Ovary (tissue), 9 donors: Measurements from ENCODE around the gene IRF8. TPM values are rescaled to one million over a fixed set of nuclear protein-coding genes. Genes with fewer than 3 reads are reported as not detected.

Experiments
- DNase-seq, 5 donors: peaks; one replicate each; pipeline ENCODE4 v3.0.0-alpha.2; 2019 to 2020
- H3K27ac ChIP-seq, 2 donors: fragments of 200-600 bp; one replicate each; pipeline versions ENCODE4 v1.5.1 to v1.8.0; 2019 to 2022
- H3K27me3 ChIP-seq: fragments of 200-600 bp; one replicate; pipeline ENCODE4 v1.8.0; 2022
- H3K36me3 ChIP-seq: fragments of 200-600 bp; sonication (generic); one replicate; pipeline ENCODE4 v1.5.1; 2019
- H3K4me1 ChIP-seq: one replicate; pipeline ENCODE4 v1.8.1; 2013; ENCODE audit warnings: mild to moderate bottlenecking, moderate library complexity; ENCODE audit not compliant: insufficient read depth
- H3K4me3 ChIP-seq: fragments of 200-600 bp; sonication (generic); one replicate; pipeline ENCODE4 v1.5.1; 2017
- H3K9me3 ChIP-seq, 2 donors: fragments of 200-600 bp in 1 of 2; sonication (generic) in 1 of 2; one replicate each; pipeline versions ENCODE4 v1.5.1 to v1.8.1; 2013 to 2019; ENCODE audit warnings: mild to moderate bottlenecking in 1 of 2, moderate library complexity in 1 of 2
- EP300 ChIP-seq: sonication (generic); formaldehyde crosslinking; IDR thresholded peaks from one replicate; pipeline ENCODE4 v1.6.1; 2017; ENCODE audit warnings: antibody characterized with exemption
- POLR2A ChIP-seq: fragments of 450-650 bp; IDR thresholded peaks from one replicate; pipeline ENCODE4 v1.6.1; 2017; ENCODE audit warnings: antibody characterized with exemption, mild to moderate bottlenecking, moderate library complexity
- WGBS, 3 donors: extraction: QIAGEN DNeasy Blood & Tissue Kit in 1 of 3; methylation state at CpG; one replicate each; pipeline versions ENCODE4 v1.1.5 to v1.1.7; 2013 to 2017; 5-methylcytosine and 5-hydroxymethylcytosine counted together
- intact Hi-C, 4 donors: fragments of 100-400 bp; cut with DNase I; formaldehyde crosslinking; loops; one replicate each; pipeline versions ENCODE4 v1.11.0 to v1.15.1; 2022 to 2023
- polyA plus RNA-seq, 2 donors: library from polyadenylated mRNA; stranded (reverse); fragments of 200-250 nt in 1 of 2; fragments of 350-450 nt in 1 of 2; fragmentation: Illumina TruSeq in 1 of 2; extraction: RNeasy Lipid Tissue Mini Kit (QIAGEN cat#74804) in 1 of 2; gene quantifications; one replicate each; pipeline ENCODE4 v1.2.3, GENCODE V29; 2013 to 2014
- total RNA-seq, 7 donors: library from RNA; depleted of rRNA in 2 of 7; stranded (reverse); fragments of >200 nt in 2 of 7; fragmentation: NEBNext Ultra II Directional in 3 of 7; extraction: Animal tissue kit (Norgen Biotek cat#: 25700) in 3 of 7; gene quantifications; one replicate each; pipeline versions ENCODE4 v1.1.0 to v1.2.4, GENCODE V29; 2016 to 2023
- TF ChIP-seq, protein P1 (sequence below), 3 donors: fragments of 450-650 bp in 2 of 3; fragments of 200-600 bp in 1 of 3; IDR thresholded peaks; one replicate each; pipeline versions ENCODE4 v1.5.1 to v1.8.0; 2016 to 2022; ENCODE audit warnings: antibody characterized with exemption in 3 of 3, mild to moderate bottlenecking in 1 of 3
- donor health status: DM: no; HTN: no; CAD: no; lungs with moderate emphysema.
- donor health status: DM: no; HTN: no; CAD: no.
- donor health status: Bipolar disorder and iron deficiency.
- donor health status: DM: yes; HTN: yes; CAD: no.
- donor health status: DM: no; HTN: no; CAD: no.
- donor health status: DM: yes; HTN: yes; CAD: no.

IRF8 gene
- total and polyA plus RNA-seq, 9 donors, result 1.8 to 24.1 (median 3.6) TPM

DNA sequence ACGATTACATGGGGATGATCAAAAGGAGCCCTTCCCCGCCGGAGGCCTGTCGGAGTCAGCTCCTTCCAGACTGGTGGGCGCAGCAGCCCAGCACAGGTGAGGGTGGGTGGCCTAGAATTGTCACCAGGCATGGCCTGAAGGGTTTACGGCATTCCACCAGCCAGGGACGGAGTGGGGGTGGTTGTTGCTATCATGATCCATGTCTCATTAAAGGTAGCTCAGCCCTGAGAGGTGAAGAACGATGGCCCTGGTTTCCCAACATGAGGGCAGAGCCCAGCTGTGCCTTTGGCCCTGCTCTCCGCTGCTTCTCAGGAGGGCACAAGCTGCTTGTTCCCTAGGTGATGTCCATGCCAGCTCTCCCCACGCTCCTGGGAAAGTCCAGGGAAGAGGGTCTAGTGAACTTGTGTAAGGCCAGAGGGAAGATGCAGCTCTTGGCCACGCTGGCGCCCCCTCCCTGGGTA lies 14.2 kb downstream of the IRF8 start:
- Histone ChIP-seq H3K36me3 (no peaks in the 10 kb centered on the region), H3K4me3 (no peak overlapping the region), H3K9me3 (no peaks in the 10 kb centered on the region), H3K27ac (no peak overlapping the region), H3K27me3 (no peaks in the 10 kb centered on the region), H3K4me1 (peaks cover 8% of the 10 kb centered on the region)
- 92 to 94% (median 94%) methylated on average over 12 of the region's 12 CpGs for WGBS, 3 donors
- DNase-seq, result no peak
- TF ChIP-seq EP300 (no peak), POLR2A (no peak)
- TF ChIP-seq, protein P1, sequence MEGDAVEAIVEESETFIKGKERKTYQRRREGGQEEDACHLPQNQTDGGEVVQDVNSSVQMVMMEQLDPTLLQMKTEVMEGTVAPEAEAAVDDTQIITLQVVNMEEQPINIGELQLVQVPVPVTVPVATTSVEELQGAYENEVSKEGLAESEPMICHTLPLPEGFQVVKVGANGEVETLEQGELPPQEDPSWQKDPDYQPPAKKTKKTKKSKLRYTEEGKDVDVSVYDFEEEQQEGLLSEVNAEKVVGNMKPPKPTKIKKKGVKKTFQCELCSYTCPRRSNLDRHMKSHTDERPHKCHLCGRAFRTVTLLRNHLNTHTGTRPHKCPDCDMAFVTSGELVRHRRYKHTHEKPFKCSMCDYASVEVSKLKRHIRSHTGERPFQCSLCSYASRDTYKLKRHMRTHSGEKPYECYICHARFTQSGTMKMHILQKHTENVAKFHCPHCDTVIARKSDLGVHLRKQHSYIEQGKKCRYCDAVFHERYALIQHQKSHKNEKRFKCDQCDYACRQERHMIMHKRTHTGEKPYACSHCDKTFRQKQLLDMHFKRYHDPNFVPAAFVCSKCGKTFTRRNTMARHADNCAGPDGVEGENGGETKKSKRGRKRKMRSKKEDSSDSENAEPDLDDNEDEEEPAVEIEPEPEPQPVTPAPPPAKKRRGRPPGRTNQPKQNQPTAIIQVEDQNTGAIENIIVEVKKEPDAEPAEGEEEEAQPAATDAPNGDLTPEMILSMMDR (IDR thresholded peaks at IDR 0.05), result no peak
- intact Hi-C loops, result no loop called here

DNA sequence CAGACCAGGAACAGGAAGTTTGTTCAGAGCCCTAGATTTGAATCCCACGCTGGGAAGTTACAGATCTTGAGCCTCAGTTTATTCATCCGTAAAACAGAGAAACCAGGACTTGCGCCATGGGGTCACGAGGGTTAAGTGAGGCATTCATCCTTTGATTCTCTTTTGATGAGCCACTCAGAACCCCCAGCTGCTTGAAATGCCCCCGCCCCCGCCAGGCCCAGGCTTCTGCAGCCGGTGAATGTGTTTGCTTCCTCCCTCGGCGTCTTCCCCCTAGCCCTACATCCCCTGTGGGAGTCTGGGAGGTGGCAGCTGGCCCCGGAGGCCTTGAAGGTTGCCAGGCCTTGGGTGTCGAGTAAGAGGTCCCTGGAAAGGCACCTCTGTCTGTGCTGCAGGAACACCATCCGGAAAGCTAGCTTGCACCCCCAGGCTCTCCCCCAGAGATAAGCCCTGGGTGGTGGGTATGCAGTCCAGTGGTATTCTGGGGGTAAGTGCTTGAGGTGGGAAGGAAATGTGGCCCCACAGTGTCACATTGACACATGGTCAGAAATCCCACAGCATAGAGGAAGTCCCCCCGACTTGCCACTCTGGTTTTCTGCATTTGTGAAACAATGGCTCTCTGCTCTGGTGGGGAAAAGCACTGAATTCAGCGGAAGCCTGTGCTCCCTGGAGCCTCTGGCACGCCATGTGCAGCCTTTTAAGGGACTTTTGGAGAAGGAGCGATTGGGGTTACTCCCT lies 14.9 kb downstream of the IRF8 start:
- no peaks in the 10 kb centered on the region for H3K9me3 ChIP-seq
- DNase-seq, result no peak
- no peak overlapping the region for H3K4me3 ChIP-seq
- TF ChIP-seq EP300, result no peak
- TF ChIP-seq, protein P1 (IDR thresholded peaks at IDR 0.05), result no peak
- no peak for TF ChIP-seq POLR2A
- H3K36me3 ChIP-seq, result no peaks in the 10 kb centered on the region
- no peaks in the 10 kb centered on the region for H3K27me3 ChIP-seq
- H3K27ac ChIP-seq, result no peak overlapping the region
- intact Hi-C loops, result no loop called here
- WGBS, 3 donors, result 84 to 89% (median 88%) methylated on average over 16 of the region's 16 CpGs
- peaks cover 8% of the 10 kb centered on the region for H3K4me1 ChIP-seq

DNA sequence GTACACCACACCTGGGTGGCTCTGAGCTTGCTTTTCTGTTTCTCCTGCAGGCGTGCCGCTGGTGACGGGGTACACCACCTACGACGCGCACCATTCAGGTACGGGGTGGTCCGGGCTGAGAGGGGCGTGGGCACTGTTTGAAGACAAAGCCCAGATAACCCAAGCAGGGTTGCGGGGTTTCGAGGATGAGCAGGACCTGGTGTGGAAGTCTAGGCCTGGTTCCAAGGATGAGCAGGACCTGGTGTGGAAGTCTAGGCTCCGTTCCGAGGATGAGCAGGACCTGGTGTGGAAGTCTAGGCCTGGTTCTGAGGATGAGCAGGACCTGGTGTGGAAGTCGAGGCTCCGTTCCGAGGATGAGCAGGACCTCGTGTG lies 15.4 kb downstream of the IRF8 start:
- WGBS, 3 donors, result 96 to 98% (median 97%) methylated on average over 17 of the region's 17 CpGs
- TF ChIP-seq, protein P1 (IDR thresholded peaks at IDR 0.05), result no peak
- no peak for TF ChIP-seq POLR2A
- TF ChIP-seq EP300, result no peak
- no peak for DNase-seq
- no peaks in the 10 kb centered on the region for H3K36me3 ChIP-seq
- intact Hi-C loops, result no loop called here
- no peaks in the 10 kb centered on the region for H3K27me3 ChIP-seq
- H3K4me1 ChIP-seq, result peaks cover 8% of the 10 kb centered on the region
- H3K4me3 ChIP-seq, result no peak overlapping the region
- H3K27ac ChIP-seq, result no peak overlapping the region
- no peaks in the 10 kb centered on the region for H3K9me3 ChIP-seq

DNA sequence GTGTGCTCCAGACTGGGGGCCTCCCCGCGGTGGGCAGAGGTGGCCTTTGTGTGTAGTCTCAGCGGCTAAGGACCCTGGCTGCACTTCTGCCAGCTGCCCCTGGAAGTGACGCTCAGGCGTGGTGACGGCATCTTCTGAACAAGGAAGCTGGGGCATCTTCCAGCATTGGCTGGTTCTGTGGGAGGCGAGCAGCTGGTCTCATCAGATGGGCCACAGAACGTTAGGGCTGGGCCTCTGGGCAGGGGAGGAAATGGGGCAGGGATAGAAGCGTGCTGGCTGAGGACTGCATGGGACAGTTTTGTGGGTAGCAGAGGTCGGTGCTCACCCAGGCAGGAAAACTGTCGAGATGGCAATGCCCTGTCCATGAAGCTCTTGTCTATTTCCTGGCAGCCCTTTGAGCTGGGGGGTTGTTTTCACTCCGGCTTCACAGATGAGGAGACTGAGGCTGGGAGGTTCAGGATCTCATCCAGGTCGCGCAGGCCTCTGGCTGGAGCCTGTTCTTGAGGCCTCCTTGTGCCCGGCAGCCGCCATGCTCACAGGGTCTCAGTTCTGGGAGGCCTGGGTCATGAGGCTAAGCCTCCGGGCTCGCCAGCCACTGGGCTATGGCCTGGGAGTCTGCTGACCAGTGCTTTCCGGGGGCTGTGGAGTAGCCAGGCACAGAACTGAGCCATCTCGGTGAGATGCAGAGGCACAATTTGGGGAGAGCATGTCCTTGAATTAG lies 16.3 kb downstream of the IRF8 start:
- H3K27ac ChIP-seq, result no peak overlapping the region
- DNase-seq, result no peak
- no peaks in the 10 kb centered on the region for H3K27me3 ChIP-seq
- H3K4me1 ChIP-seq, result peaks cover 8% of the 10 kb centered on the region
- WGBS, 3 donors, result 93 to 94% (median 94%) methylated on average over 20 of the region's 20 CpGs
- TF ChIP-seq POLR2A, result no peak
- no peak for TF ChIP-seq EP300
- TF ChIP-seq, protein P1 (IDR thresholded peaks at IDR 0.05), result no peak
- no peaks in the 10 kb centered on the region for H3K36me3 ChIP-seq
- intact Hi-C loops, result no loop called here
- no peak overlapping the region for H3K4me3 ChIP-seq
- no peaks in the 10 kb centered on the region for H3K9me3 ChIP-seq
